CD1c-positive myeloid dendritic cell (primary cell): Measurements from ENCODE around the gene PYGB.

Experiments used
- DNase-seq: peaks from one replicate; pipeline ENCODE4 v3.0.0-alpha.2; 2016; ENCODE audit errors: extremely low spot score

The PYGB gene

DNA sequence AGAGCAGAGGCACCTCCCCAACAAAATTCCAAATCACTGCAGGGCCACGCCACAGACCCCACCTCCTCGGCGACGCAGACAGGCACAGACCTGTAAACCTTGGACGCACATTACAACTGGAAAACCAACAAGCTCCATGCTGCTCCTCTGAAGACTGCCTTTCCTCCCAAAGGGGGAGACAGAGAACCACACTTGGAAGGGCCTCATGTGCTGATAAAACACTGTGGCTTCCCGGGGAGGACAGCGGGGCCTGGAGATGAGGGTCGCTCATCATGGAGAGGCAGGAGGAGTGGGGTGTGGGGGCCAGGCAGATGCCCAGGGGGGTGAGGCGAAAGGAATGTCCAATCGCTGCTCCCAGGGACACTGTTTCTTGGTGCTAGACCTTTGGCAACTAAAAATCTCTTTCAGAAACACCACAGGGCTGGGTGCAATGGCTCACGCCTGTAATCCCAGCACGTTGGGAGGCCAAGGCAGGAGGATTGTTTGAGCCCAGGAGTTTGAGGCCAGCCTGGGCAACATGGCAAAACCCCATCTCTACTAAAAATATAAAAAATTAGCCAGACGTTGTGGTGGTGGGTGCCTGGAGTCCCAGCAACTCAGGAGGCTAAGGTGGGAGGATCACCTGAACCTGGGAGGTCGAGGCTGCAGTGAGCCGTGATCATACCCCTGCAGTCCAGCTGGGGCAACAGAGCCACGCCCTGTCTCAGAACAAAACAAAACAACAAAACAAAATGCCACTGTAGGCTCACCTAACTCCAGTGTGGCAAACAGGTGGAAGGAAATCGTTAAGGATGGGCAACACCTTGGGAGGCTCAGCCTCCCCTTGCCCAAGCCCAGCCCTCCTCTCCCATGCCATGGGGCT, 88.9 kb downstream of the PYGB start:
- DNase-seq: no peak

DNA sequence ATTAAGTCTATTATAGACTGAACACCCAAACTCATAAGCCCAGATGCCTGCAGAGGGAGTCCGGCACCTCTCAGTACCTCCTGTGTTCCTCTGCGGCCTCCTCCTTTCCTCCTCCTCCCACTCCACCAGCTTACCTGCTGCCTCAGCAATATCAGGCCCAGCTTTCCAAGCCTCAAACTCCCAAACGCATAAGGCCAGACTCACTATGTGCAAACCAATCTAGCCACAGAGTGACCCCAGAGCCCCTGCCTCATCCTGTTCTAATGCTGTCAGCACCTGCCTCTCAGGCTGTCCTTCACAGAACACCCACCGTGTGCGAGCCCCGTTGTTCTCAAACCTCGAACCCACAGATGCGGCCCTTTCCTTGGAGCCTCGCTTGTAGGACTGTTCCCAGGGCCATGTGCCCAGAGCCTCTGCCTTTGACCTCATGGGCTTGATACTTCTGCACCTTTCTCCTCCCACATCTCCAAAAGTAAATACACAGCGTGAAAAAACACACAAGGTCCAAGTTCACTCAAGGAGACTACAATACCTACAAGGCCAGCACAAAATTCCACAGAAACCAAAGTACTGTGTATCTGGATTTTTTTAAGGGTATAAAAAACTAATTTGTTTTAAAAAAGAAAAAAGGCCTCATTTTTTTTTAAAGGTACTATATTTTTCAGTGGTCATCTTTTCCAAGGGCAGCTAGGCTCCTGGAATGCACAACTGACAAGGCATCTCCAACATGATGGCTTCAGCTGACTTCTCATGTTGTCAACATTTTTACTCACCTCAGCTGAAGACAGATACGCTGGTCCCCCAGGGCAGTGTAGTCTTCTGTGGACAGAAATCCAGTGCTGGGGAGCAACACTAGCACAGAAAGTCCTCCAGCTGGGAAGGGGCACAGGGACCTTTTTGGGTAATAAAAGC, 90.5 kb downstream of the PYGB start:
- DNase-seq: no peak

DNA sequence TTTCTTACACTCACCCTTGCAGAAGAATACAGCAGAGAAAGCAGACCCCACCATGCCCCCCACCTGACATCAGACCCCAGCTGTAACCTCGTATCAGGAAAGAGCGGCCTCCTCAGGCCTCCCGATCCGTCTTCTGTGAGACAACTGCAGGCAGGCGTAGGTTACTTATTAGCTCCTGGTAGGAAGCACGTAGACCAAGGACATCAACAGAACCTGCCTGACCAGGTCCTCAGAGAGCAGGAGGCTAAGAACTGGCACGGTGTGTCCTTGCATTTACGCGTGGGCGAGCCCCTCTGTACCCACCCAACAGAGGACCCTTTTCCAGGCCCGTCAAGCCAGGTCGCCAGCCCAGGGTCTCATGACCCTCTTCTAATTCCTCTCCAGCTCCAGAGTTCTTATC, 91.7 kb downstream of the PYGB start:
- DNase-seq: no peak

DNA sequence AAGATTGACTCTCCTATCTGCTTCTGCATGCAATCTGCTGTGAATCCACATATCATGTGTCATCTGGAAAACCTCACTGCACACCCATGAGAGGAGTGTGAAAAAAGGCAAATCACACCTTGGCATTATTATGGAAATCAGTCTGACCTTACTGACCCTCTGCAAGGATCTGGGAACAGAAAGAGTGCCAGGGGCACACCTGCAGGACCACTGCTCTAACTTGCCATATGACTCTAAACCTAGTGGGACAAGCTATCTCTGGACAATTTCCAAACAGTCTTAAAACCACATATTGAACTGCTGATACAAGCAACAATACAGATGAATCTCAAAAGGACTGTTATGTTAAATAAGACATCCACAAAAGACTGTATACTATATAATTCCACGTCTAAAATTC, 92.5 kb downstream of the PYGB start:
- DNase-seq: no peak

DNA sequence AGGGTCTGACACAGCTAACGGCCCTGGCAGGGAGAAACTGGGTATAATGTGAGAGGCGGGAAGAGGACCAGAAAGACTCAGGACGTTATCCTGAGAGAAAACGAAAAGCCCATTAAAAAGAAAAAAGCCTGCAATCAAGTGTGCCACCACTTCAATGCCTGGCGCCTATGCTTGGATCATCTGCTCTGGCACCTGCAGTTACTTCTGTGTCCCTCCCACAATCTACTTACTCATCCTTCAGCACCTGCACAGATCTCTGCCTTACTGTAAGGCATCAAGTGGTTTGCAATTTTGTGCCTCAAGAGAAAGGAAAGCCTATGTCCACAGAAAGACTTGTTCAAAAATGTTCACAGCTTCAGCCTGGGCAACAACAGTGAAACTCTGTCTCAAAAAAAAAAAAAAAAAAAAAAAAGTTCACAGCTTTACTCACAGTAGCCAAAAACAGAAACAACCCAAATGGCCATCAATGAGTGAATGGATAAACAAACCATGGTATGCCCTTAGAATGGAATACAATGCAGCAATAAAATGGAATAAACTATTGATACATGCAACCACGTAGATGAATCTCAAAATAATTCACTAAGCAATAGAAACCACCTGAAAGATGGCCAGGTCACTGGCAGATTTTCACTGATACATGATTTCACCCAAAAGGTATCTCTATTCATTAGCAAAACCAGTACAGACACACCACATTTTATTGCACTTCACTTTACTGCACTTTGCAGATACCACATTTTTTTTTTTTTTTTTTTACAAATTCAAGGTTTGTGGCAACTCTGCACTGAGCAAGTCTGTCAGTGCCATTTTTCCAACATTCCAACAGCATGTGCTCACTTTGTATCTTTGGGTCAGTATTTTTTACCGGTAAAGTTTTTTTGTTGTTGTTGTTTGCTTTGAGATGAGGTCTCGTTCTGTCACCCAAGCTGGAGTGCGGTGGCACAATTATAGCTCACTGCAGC, 94.1 kb downstream of the PYGB start:
- no peak for DNase-seq

DNA sequence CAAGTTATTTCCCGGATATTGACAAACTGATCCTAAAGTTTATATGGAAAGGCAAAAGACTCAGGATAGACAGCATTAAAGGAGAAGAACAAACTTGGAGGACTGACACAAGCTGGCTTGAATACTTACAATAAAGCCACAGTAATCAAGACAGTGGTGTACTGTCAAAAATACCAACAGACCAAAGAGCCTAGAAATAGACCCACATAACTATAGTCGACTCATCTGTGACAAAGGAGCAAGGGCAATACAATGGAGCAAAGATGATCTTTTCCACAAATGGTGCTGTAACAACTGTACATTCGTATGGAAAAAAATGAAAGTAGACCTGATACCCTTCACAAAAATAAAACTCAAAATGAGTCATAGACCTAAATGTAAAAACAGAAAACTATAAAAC, 96.7 kb downstream of the PYGB start:
- DNase-seq: no peak

DNA sequence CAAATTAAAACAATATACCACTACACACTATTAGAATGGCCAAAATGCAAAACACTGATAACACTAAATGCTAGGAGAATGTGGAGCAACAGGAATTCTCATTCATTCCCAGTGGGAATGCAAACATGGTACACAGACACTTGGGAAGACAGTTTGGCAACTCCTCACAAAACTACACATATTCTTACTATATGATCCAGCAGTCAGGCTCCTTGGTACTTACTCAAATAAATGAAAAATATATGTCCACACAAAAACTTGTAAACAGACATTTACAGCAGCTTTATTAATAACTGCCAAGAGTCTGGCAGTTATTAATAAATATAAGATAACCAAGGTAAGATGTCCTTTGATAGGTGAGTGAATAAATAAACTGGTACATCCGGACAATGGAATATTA, 97.8 kb downstream of the PYGB start:
- no peak for DNase-seq

DNA sequence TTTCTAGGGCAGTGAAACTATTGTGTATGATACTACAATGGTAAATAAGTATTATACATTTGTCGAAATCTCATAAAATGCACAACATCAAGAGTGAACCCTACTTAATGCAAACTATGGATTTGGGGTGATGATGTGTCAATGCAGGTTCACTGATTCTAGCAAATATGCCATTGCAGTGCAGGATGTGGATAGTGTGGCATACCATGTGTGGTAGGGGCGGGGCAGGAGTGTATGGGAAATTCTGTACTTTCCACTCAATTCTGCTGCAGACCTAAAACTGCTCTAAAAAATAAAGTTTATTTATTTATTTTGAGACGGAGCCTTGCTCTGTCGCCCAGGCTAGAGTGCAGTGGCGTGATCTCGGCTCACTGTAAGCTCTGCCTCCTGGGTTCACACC, 98.5 kb downstream of the PYGB start:
- DNase-seq: no peak
